ENCODE results near the gene DLG2. TPM values are rescaled to one million over a fixed set of nuclear protein-coding genes. Genes with fewer than 3 reads are reported as not detected.

Gene DLG2
- total RNA-seq, 3 donors from 2014 or later, result 4.3 to 12.3 (median 6.9) TPM

GRCh38 chr11:85385547-85385946 lies 241.6 kb downstream of the DLG2 start:
- H3K9me3 ChIP-seq, result peaks cover 3 to 6% of the 10 kb centered on the region in 2 donors
- H3K4me1 ChIP-seq, result no peaks in the 10 kb centered on the region
- intact Hi-C loops (cut with DNase I; ENCODE audit: low total_unique reads), result no loop called here
- H3K36me3 ChIP-seq, result no peaks in the 10 kb centered on the region
- H3K4me3 ChIP-seq, result no peak overlapping the region
- no peaks in the 10 kb centered on the region for H3K27me3 ChIP-seq
- no peak for DNase-seq (ENCODE audit: low spot score in 2 of 2)
- no peak overlapping the region for H3K27ac ChIP-seq
- no peak for TF ChIP-seq CTCF (IDR thresholded peaks at IDR 0.05)
- TF ChIP-seq POLR2AphosphoS5 (IDR thresholded peaks at IDR 0.05), result no peak
- TF ChIP-seq POLR2A (IDR thresholded peaks at IDR 0.05), result no peak

GRCh38 chr11:85385111-85385510 lies 242.0 kb downstream of the DLG2 start:
- Histone ChIP-seq H3K9me3 (peaks cover 3 to 6% of the 10 kb centered on the region in 2 donors), H3K4me3 (no peak overlapping the region), H3K27me3 (no peaks in the 10 kb centered on the region), H3K36me3 (no peaks in the 10 kb centered on the region), H3K4me1 (no peaks in the 10 kb centered on the region), H3K27ac (no peak overlapping the region)
- TF ChIP-seq CTCF (IDR thresholded peaks at IDR 0.05), result no peak
- TF ChIP-seq POLR2A (IDR thresholded peaks at IDR 0.05), result no peak
- no peak for TF ChIP-seq POLR2AphosphoS5 (IDR thresholded peaks at IDR 0.05)
- intact Hi-C loops (cut with DNase I; ENCODE audit: low total_unique reads), result no loop called here
- DNase-seq (ENCODE audit: low spot score in 2 of 2), result no peak

GRCh38 chr11:85379066-85379465 lies 248.1 kb downstream of the DLG2 start:
- Histone ChIP-seq H3K9me3 (no peaks in the 10 kb centered on the region), H3K4me1 (no peaks in the 10 kb centered on the region), H3K4me3 (no peak overlapping the region), H3K27me3 (no peaks in the 10 kb centered on the region), H3K27ac (no peak overlapping the region), H3K36me3 (no peaks in the 10 kb centered on the region)
- intact Hi-C loops (cut with DNase I; ENCODE audit: low total_unique reads), result no loop called here
- TF ChIP-seq CTCF (IDR thresholded peaks at IDR 0.05) (no peak), POLR2AphosphoS5 (IDR thresholded peaks at IDR 0.05) (no peak), POLR2A (IDR thresholded peaks at IDR 0.05) (no peak)
- DNase-seq (ENCODE audit: low spot score in 2 of 2), result no peak

GRCh38 chr11:85377901-85378300 lies 249.2 kb downstream of the DLG2 start:
- no peaks in the 10 kb centered on the region for H3K9me3 ChIP-seq
- H3K27ac ChIP-seq, result no peak overlapping the region
- no peak overlapping the region for H3K4me3 ChIP-seq
- no peaks in the 10 kb centered on the region for H3K4me1 ChIP-seq
- no peaks in the 10 kb centered on the region for H3K36me3 ChIP-seq
- intact Hi-C loops (cut with DNase I; ENCODE audit: low total_unique reads), result no loop called here
- no peak for TF ChIP-seq POLR2A (IDR thresholded peaks at IDR 0.05)
- TF ChIP-seq CTCF (IDR thresholded peaks at IDR 0.05), result no peak
- TF ChIP-seq POLR2AphosphoS5 (IDR thresholded peaks at IDR 0.05), result no peak
- DNase-seq (ENCODE audit: low spot score in 2 of 2), result no peak
- H3K27me3 ChIP-seq, result no peaks in the 10 kb centered on the region

GRCh38 chr11:85359859-85360258 lies 267.3 kb downstream of the DLG2 start:
- Histone ChIP-seq H3K27ac (no peak overlapping the region), H3K4me3 (no peak overlapping the region), H3K4me1 (no peaks in the 10 kb centered on the region), H3K9me3 (no peaks in the 10 kb centered on the region), H3K27me3 (no peaks in the 10 kb centered on the region), H3K36me3 (no peaks in the 10 kb centered on the region)
- intact Hi-C loops (cut with DNase I; ENCODE audit: low total_unique reads), result no loop called here
- no peak for DNase-seq (ENCODE audit: low spot score in 2 of 2)
- TF ChIP-seq POLR2A (IDR thresholded peaks at IDR 0.05) (no peak), POLR2AphosphoS5 (IDR thresholded peaks at IDR 0.05) (no peak), CTCF (IDR thresholded peaks at IDR 0.05) (no peak)
